ENCODE measurements around the gene NTM. TPM values are rescaled to one million over a fixed set of nuclear protein-coding genes. Genes with fewer than 3 reads are reported as not detected.

NTM gene
- total RNA-seq, 2 donors from 2014 or later: 0.26 to 3.6 TPM

GRCh38 chr11:132037467-132037862, 667.0 kb downstream of the NTM start:
- WGBS, 2 donors: 82 to 90% methylated on average over 3 of the region's 3 CpGs
- TF ChIP-seq CTCF (IDR thresholded peaks at IDR 0.05) (no peak), POLR2A (IDR thresholded peaks at IDR 0.05) (no peak)
- Histone ChIP-seq H3K27me3 (no peaks in the 10 kb centered on the region), H3K4me3 (no peak overlapping the region), H3K9me3 (no peaks in the 10 kb centered on the region), H3K36me3 (replicated peaks in 1 of 2; ENCODE audit: insufficient read depth in 1 of 2, low read depth in 2 of 2) (no peaks in the 10 kb centered on the region), H3K4me1 (no peaks in the 10 kb centered on the region), H3K27ac (no peak overlapping the region)
- intact Hi-C loops (cut with DNase I): no loop called here
- DNase-seq (no peak), ATAC-seq (no peak)

- H3K4me3 ChIP-seq: no peak overlapping the region
- TF ChIP-seq CTCF (IDR thresholded peaks at IDR 0.05) (no peak), POLR2A (IDR thresholded peaks at IDR 0.05) (no peak)
- no peaks in the 10 kb centered on the region for H3K4me1 ChIP-seq
- 67 to 71% methylated on average over 4 of the region's 4 CpGs for WGBS, 2 donors
- H3K36me3 ChIP-seq (replicated peaks in 1 of 2; ENCODE audit: insufficient read depth in 1 of 2, low read depth in 2 of 2): no peaks in the 10 kb centered on the region
- H3K9me3 ChIP-seq: no peaks in the 10 kb centered on the region
- intact Hi-C loops (cut with DNase I): no loop called here
- no peak overlapping the region for H3K27ac ChIP-seq
- H3K27me3 ChIP-seq: no peaks in the 10 kb centered on the region
- ATAC-seq (no peak), DNase-seq (no peak)
These were observed 667.5 kb downstream of the NTM start for GRCh38 chr11:132037956-132038355.

GRCh38 chr11:132039521-132039920, 669.1 kb downstream of the NTM start:
- TF ChIP-seq CTCF (IDR thresholded peaks at IDR 0.05): no peak
- no peak for TF ChIP-seq POLR2A (IDR thresholded peaks at IDR 0.05)
- ATAC-seq (no peak), DNase-seq (no peak)
- Histone ChIP-seq H3K27me3 (no peaks in the 10 kb centered on the region), H3K27ac (no peak overlapping the region), H3K4me3 (no peak overlapping the region), H3K4me1 (no peaks in the 10 kb centered on the region), H3K9me3 (no peaks in the 10 kb centered on the region), H3K36me3 (replicated peaks in 1 of 2; ENCODE audit: insufficient read depth in 1 of 2, low read depth in 2 of 2) (no peaks in the 10 kb centered on the region)
- intact Hi-C loops (cut with DNase I): no loop called here
- 86 to 91% methylated on average over 7 of the region's 7 CpGs for WGBS, 2 donors

- H3K4me3 ChIP-seq: no peak overlapping the region
- no peak for ATAC-seq
- intact Hi-C loops (cut with DNase I): no loop called here
- no peak for TF ChIP-seq POLR2A (IDR thresholded peaks at IDR 0.05)
- TF ChIP-seq CTCF (IDR thresholded peaks at IDR 0.05): no peak
- H3K27ac ChIP-seq: no peak overlapping the region
- H3K36me3 ChIP-seq (replicated peaks in 1 of 2; ENCODE audit: insufficient read depth in 1 of 2, low read depth in 2 of 2): no peaks in the 10 kb centered on the region
- no peak for DNase-seq
- H3K9me3 ChIP-seq: no peaks in the 10 kb centered on the region
- H3K27me3 ChIP-seq: no peaks in the 10 kb centered on the region
- 64 to 75% methylated on average over 2 of the region's 2 CpGs for WGBS, 2 donors
- H3K4me1 ChIP-seq: no peaks in the 10 kb centered on the region
These were observed 671.9 kb downstream of the NTM start for GRCh38 chr11:132042296-132042695.

- no peaks in the 10 kb centered on the region for H3K36me3 ChIP-seq (replicated peaks in 1 of 2; ENCODE audit: insufficient read depth in 1 of 2, low read depth in 2 of 2)
- ATAC-seq (no peak), DNase-seq (no peak)
These were observed 673.3 kb downstream of the NTM start for GRCh38 chr11:132043714-132044113.

More at GRCh38 chr11:132043714-132044113, 673.3 kb downstream of the NTM start:
- 43 to 50% methylated on average over 1 of the region's 1 CpG for WGBS, 2 donors
- no peaks in the 10 kb centered on the region for H3K4me1 ChIP-seq
- no peaks in the 10 kb centered on the region for H3K9me3 ChIP-seq
- intact Hi-C loops (cut with DNase I): no loop called here
- TF ChIP-seq CTCF (IDR thresholded peaks at IDR 0.05): no peak
- TF ChIP-seq POLR2A (IDR thresholded peaks at IDR 0.05): no peak
- H3K27me3 ChIP-seq: no peaks in the 10 kb centered on the region
- H3K27ac ChIP-seq: no peak overlapping the region
- H3K4me3 ChIP-seq: no peak overlapping the region
